Lung (tissue), 12 donors: ENCODE data around the gene BTBD16. TPM values are rescaled to one million over a fixed set of nuclear protein-coding genes. Genes with fewer than 3 reads are reported as not detected.
A peak's percentile ranks its signal among the peaks of the same experiment; 100 is the strongest.

Experiments
- ATAC-seq: fragments of 200-7000 bp; cut with Tn5 transposase; one replicate; pipeline ENCODE4 v1.9.1; 2020; ENCODE audit warnings: moderate number of reproducible peaks; ENCODE audit not compliant: insufficient read depth, low FRiP score
- DNase-seq, 3 donors: peaks; one replicate each; pipeline ENCODE4 v3.0.0-alpha.2; 2013 to 2017
- H3K27ac ChIP-seq, 2 donors: one replicate each; pipeline ENCODE4 v1.5.1; 2013; ENCODE audit warnings: mild to moderate bottlenecking in 2 of 2, moderate library complexity in 2 of 2, control low read depth in 1 of 2, inconsistent platforms in 1 of 2, low read depth in 1 of 2, low read length in 1 of 2
- H3K27me3 ChIP-seq, 3 donors: one replicate each; pipeline ENCODE4 v1.5.1; 2013; ENCODE audit warnings: low read length in 2 of 3; ENCODE audit not compliant: control insufficient read depth in 3 of 3, insufficient read depth in 3 of 3
- H3K36me3 ChIP-seq, 4 donors: one replicate each; pipeline ENCODE4 v1.5.1; 2013; ENCODE audit warnings: low read length in 4 of 4, mild to moderate bottlenecking in 1 of 4, moderate library complexity in 1 of 4; ENCODE audit not compliant: control insufficient read depth in 4 of 4, insufficient read depth in 4 of 4
- H3K4me1 ChIP-seq, 5 donors: one replicate each; pipeline ENCODE4 v1.5.1; 2013; ENCODE audit warnings: low read length in 5 of 5, mild to moderate bottlenecking in 2 of 5, moderate library complexity in 1 of 5; ENCODE audit not compliant: control insufficient read depth in 5 of 5, insufficient read depth in 5 of 5
- H3K4me3 ChIP-seq: one replicate; pipeline ENCODE4 v1.5.1; 2013; ENCODE audit warnings: mild to moderate bottlenecking, control low read depth, moderate library complexity
- H3K9ac ChIP-seq, 2 donors: one replicate each; pipeline ENCODE4 v1.5.1; 2013; ENCODE audit warnings: low read length in 2 of 2, control low read depth in 1 of 2; ENCODE audit not compliant: insufficient read depth in 1 of 2
- H3K9me3 ChIP-seq, 4 donors: one replicate each; pipeline ENCODE4 v1.5.1; 2013; ENCODE audit warnings: low read length in 3 of 4, mild to moderate bottlenecking in 1 of 4, moderate library complexity in 1 of 4; ENCODE audit not compliant: control insufficient read depth in 4 of 4, insufficient read depth in 3 of 4
- CTCF ChIP-seq: IDR thresholded peaks from 2 replicates; pipeline ENCODE4 v1.5.1; 2012; ENCODE audit warnings: mild to moderate bottlenecking; ENCODE audit errors: control extremely low read depth, extremely low read depth
- WGBS, 2 donors: extraction: QIAGEN DNeasy Blood & Tissue Kit; methylation state at CpG; one replicate each; pipeline ENCODE4 v1.1.7; 2013; 5-methylcytosine and 5-hydroxymethylcytosine counted together
- polyA plus RNA-seq, 2 donors: library from polyadenylated mRNA; stranded (reverse); fragments of 200-250 nt; gene quantifications; one replicate each; pipeline ENCODE4 v1.2.1, GENCODE V29; 2013
- total RNA-seq, 2 donors: library from RNA; depleted of rRNA in 1 of 2; stranded (reverse); fragments of >200 nt in 1 of 2; gene quantifications; one replicate each; pipeline ENCODE4 v1.2.1, GENCODE V29; 2014 to 2021
- donor health status: control.
- donor health status: control.
- donor health status: Bipolar disorder and iron deficiency.
- donor health status: healthy.
- donor health status: DM: yes; HTN: yes; CAD: no.

Gene BTBD16
- total and polyA plus RNA-seq, 4 donors: 0.03 to 0.73 (median 0.67) TPM; not detected in 1

GRCh38 chr10:122286867-122287266 lies 15.8 kb downstream of the BTBD16 start:
- peak; percentile 12 to 38 (median 32) for DNase-seq
- no peak overlapping the region for H3K27ac ChIP-seq
- no peak for TF ChIP-seq CTCF
- ATAC-seq: no peak
- no peaks in the 10 kb centered on the region for H3K9me3 ChIP-seq
- no peak overlapping the region for H3K9ac ChIP-seq
- H3K27me3 ChIP-seq: no peaks in the 10 kb centered on the region
- H3K36me3 ChIP-seq: no peaks in the 10 kb centered on the region
- peaks cover 0 to 11% (median 2%) of the 10 kb centered on the region in 5 donors for H3K4me1 ChIP-seq
- WGBS, 2 donors: 74 to 79% methylated on average over 7 of the region's 7 CpGs
- no peak overlapping the region for H3K4me3 ChIP-seq

- Histone ChIP-seq H3K4me1 (peaks cover 0 to 11% (median 2%) of the 10 kb centered on the region in 5 donors), H3K27me3 (no peaks in the 10 kb centered on the region), H3K9ac (no peak overlapping the region), H3K27ac (no peak overlapping the region), H3K9me3 (no peaks in the 10 kb centered on the region), H3K4me3 (no peak overlapping the region), H3K36me3 (no peaks in the 10 kb centered on the region)
- no peak for TF ChIP-seq CTCF
- whole genome bisulfite sequencing, 2 donors: 58 to 61% methylated on average over 5 of the region's 5 CpGs
- DNase-seq: peak in 2 of 3 donors; percentile 22 to 27
- ATAC-seq: no peak
Observed at GRCh38 chr10:122287570-122287969, 16.5 kb downstream of the BTBD16 start.

GRCh38 chr10:122288262-122288661 lies 17.2 kb downstream of the BTBD16 start:
- ATAC-seq: no peak
- WGBS, 2 donors: 85 to 88% methylated on average over 6 of the region's 6 CpGs

More at GRCh38 chr10:122288262-122288661, 17.2 kb downstream of the BTBD16 start:
- Histone ChIP-seq H3K4me1 (peaks cover 0 to 11% (median 2%) of the 10 kb centered on the region in 5 donors), H3K36me3 (no peaks in the 10 kb centered on the region), H3K9ac (no peak overlapping the region), H3K9me3 (no peaks in the 10 kb centered on the region), H3K27ac (no peak overlapping the region), H3K4me3 (no peak overlapping the region), H3K27me3 (no peaks in the 10 kb centered on the region)
- TF ChIP-seq CTCF: no peak
- DNase-seq: no peak
